EH (cell line): ENCODE measurements around the gene RNFT2.

Experiments
- DNase-seq: peaks from one replicate; pipeline ENCODE4 v3.0.0-alpha.2; 2015; ENCODE audit warnings: low read depth

RNFT2 gene

DNA sequence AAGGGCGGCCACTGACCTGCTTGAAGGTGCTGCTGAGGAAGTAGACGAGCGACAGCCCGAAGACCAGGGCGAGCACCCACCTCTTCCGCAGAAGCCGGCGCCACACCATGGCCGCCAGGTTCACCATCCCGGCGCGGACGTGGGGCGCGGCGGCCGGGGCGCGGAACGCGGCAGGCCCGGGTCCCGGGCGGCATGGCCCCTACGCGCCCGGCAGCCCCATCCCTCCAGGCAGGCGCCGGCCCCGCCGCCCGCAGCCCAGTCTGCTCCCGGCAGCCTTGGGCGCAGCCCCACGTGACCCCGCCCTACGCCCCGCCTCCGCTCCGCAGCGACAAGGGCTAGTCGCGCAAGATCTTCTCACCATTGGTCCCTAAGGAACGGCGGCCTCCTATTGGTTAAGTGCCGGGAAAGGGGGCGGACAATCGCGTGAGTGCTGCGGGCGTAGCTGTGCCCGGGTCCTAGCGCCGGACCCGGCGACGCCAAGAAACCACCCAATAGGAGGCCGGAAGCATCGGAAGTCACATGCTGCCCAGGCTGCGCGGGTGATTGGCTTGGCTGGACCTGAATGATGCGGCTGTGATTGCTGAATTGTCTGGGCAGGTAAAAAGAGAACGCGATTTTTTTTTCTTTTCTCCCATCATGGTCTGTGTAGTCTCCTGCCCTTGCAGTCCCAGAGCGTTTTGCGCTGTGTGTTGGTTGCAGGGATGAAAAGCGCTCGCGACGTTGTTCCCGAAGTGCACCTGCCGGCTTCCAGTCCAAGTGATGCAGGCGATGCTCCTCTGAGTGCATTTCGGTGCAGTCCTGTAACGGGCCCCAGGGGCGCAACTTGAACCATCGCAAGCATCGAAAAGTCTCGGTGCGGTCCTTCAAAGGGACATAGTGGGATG, at the start of gene RNFT2, which contains the start of gene SPRING1:
Gene RNFT2 (plus strand): TSS at position 542 of the 884 bp plus-strand sequence. CDS start 2,183 bp downstream, outside the sequence.
Gene SPRING1 (minus strand): TSS at position 296 of the 884 bp plus-strand sequence. CDS start 169 bp downstream, at position 127.
- peak; percentile 99 for DNase-seq

DNA sequence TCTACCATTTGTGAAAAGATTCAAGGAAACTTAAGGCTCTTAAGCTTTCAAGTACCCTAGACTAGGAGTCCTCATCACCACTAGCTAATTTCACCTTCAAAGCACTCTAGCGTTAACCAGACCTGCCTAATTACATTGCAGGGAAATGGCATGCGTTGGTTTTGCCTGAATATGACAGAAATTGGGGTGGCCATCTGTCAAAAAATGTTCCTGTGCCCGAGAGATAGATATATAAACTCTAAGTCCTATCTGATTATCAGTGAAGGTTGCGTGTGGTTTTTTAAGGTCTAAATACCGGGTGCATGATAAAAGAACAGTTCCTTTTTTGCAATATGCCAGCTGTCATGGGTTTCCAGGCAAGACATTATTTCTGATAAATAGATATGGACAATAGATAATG, 48.6 kb upstream of the RNFT2 start:
- DNase-seq = no peak

DNA sequence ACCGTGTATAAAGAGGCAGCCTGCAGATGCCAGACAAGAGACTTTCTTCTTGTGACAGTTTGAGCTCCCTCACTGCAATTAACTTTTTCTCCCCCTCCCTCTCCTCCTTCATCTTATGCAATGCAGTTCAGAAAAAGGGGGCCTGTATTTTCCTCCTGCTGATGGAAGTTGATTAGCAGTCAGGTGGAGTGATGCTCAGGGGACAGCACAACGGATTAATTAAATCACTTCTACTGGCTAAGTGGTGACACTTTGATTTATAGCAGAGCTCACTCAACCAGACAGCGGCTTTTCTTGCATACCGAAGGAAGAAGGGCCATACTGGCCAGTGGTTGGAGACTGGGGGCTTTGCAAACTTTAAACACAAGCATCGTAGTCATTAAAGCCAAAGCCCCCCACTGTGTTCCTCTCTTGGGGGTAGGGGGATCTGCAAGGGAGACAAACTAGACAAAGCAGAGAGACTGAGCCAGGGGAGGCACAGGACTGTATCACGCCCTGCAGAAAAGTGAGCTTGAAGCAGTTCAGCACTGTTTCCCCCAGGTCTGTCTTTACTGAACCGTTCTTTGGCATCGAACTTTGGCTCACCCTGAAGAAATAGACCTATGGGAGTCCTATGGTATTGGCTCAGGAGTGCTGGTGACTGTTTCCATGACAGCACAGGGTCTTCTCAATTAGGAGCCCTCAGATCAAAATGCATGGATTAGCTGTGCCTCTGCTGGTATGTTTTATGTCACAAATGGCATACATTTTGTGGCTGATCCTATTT, 48.0 kb upstream of the RNFT2 start:
- no peak for DNase-seq

DNA sequence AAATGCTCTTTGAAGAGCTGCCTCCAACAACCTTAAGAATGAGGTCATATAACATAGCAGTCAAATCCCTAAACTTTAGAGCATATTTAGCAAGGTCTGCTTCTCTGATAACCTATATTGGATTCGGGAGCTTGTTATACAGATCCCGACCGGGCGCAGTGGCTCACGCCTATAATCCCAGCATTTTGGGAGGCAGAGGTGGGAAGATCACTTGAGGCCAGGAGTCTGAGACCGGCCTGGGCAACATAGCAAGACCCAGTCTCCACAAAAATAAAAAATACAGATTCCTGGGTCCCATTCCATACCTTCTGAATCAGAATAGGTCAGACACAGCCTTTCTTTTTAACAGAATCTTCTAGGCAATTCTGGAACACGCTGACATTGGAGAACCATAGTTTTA, 46.9 kb upstream of the RNFT2 start:
- DNase-seq = no peak

DNA sequence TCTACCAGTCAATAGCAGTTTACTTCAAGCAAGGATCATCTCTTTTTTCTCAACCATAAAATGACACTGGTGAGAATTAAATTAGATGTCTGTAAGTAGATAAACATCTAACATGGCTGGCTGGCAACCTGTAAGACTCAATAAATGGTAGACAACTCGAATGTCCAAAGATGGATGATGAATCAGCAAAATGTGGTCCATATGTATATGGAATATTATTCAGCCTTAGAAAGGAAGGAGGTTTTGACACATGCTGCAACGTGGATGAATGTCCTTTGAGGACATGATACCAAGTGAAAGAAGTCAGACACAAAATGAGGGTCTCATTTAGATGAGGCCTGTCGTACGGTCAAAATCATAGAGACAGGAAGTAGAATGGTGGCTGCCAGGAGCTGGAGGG, 46.5 kb upstream of the RNFT2 start:
- no peak for DNase-seq

DNA sequence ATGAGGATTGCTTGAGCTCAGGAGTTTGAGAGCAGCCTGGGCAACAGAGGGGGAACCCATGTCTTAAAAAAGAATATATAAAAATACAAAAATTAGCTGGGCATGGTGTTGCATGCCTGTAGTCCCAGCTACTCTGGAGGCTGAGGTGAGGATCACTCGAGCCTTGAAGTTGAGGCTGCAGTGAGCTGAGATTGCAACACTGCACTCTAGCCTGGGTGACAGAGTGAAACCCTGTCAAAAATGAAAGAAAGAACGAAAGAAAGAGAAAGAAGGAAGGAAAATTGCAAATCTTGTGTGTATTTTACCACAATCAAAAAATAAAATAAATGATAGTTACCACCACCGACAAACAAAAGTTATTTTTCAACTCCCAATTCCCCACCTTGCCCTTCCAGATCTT, 45.5 kb upstream of the RNFT2 start:
- no peak for DNase-seq

- DNase-seq = no peak
These were observed 44.6 kb upstream of the RNFT2 start for GRCh38 chr12:116693286-116694227.

- DNase-seq = no peak
These were observed 43.3 kb upstream of the RNFT2 start for GRCh38 chr12:116694653-116695463.

DNA sequence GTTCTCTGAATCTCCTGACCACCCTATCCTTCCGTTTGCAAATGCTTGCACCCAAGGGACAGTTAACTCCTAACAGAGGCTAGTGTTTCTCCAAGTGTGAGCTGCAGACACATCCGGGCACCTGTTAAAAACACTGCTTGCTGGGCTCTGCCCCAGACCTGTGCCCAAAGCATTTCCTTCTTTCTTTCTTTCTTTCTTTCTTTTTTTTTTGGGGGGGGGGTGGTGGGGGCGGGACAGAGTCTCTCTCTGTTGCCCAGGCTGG, 42.7 kb upstream of the RNFT2 start:
- DNase-seq = no peak

- peak; percentile 32 for DNase-seq
These were observed 40.8 kb upstream of the RNFT2 start for GRCh38 chr12:116697305-116697704.

- no peak for DNase-seq
These were observed 40.4 kb upstream of the RNFT2 start for GRCh38 chr12:116697716-116698115.

- no peak for DNase-seq
These were observed 40.0 kb upstream of the RNFT2 start for GRCh38 chr12:116698116-116698515.

GRCh38 chr12:116698554-116699075, 39.5 kb upstream of the RNFT2 start:
- DNase-seq = no peak

- peak; percentile 22 for DNase-seq
These were observed 38.0 kb upstream of the RNFT2 start for GRCh38 chr12:116700066-116700465.

DNA sequence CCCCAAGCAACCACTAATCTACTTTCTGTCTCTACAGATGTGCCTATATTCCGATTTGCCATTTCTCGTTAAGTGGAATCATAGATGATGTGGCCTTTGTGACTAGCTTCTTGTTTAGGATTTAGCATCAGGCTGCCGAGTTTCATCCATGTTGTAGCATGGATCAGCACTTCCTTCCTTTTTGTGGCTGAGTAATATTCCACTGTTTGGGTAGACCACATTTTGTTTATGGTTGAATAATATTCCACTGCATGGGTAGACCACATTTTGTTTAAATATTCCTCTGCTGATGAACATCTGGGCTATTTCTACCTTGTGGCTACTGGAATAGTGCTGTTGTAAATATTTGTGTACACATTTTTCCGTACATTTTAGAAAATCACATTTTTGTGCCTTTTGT, 36.7 kb upstream of the RNFT2 start:
- no peak for DNase-seq

DNA sequence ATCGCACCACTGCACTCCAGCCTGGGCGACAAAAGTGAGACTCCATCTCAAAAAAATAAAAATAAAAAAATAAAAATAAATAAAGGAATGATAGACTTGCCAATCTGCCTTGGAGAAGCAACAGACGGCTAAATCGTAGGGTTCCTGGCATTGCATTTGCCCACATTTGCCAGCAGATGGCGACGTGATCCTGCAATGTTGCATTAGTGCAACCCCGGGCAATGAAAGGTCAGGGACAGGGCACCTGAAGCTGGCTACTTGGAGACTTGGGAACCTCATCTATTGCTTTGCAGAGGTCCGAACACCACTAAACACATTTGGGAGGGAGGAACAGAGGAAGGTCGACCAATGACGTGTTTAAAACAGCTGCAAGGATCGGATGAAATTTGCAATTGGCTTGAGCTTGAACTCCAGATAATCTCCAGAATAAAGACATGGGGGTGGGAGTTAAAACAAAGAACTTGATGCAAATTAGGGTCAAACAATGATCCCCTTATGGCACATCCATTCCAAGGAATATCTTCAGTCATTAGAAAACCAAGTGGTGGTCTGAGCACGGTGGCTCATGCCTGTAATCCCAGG, 34.8 kb upstream of the RNFT2 start:
- peak; percentile 64 for DNase-seq

GRCh38 chr12:116707751-116708150, 30.4 kb upstream of the RNFT2 start:
- DNase-seq = no peak

DNA sequence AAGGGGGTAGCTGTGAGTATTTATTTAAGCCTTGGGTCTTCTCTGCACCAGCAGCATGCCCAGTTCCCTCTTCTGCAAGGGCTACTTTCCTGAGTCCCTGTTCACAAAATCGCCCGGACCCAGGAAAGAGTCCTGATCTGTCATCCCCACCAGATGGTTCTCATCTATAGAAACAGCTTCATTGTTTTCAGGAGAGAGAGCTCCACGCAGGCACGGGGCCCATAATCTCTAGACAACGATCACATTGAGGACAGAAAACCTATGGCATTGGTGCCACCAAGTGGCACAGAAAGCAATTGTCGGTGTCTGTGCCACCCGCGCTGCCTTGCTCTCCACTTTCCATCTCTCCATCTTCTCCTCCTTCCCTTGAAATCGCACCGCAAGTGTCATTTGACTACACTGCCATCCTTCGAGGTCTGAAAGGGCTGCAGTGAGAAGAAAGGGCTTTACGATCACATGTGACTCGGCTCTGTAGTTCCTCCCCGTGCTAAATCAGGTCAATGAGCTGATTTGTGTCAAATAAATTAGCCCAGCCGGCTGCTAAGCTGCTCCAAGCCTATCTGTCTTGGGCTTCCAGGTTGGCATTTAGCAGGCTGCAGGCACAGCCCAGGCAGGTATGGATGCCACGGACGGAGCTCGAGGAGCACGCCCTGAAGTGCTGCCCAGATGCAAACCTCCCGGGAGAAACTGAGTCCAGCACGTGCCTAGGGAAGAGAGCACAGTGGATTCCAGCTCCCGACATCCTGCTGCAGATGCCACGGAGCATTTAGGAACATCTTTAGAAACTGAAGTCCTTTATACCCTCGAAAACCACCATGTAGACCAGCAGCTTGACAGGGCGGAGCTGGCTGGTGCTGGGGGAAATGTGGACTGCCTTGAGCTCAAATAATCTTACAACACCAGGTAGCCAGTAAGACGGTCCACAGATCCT, 29.0 kb upstream of the RNFT2 start:
- DNase-seq = peak; percentile 75

GRCh38 chr12:116709768-116710167, 28.3 kb upstream of the RNFT2 start:
- no peak for DNase-seq
